A673 (cell line): Measurements from ENCODE around the gene HOMER1. TPM values are rescaled to one million over a fixed set of nuclear protein-coding genes. Genes with fewer than 3 reads are reported as not detected.

Experiments
- BruUV-seq: library from RNA; stranded (reverse); fragments of 400-500 nt; replicated peaks from 2 replicates; lab custom pipeline; 2021; lab: Mats Ljungman, UMichigan
- CTCF ChIA-PET: fragments of 300-600 bp; sonication (Branson Sonifier 250); formaldehyde crosslinking; loops from one replicate; lab custom pipeline; 2022; ENCODE audit warnings: antibody characterized with exemption; lab: Charles Lee
- POLR2A ChIA-PET: fragments of 300-600 bp; sonication (Branson Sonifier 250); formaldehyde crosslinking; loops from one replicate; lab custom pipeline; 2022; ENCODE audit warnings: antibody characterized with exemption; ENCODE audit not compliant: low non-redundant PET; lab: Charles Lee
- DNase-seq: peaks from one replicate; pipeline ENCODE4 v3.0.0-alpha.2; 2015; ENCODE audit warnings: low spot score
- H3K27ac ChIP-seq: fragments of 200-600 bp; sonication (generic); 2 replicates; pipeline ENCODE4 v1.5.1; 2016; ENCODE audit warnings: mixed run types, low read depth, mild to moderate bottlenecking, mixed read lengths, antibody characterized with exemption, low read length; ENCODE audit not compliant: poor library complexity, severe bottlenecking
- H3K27me3 ChIP-seq: fragments of 200-600 bp; sonication (generic); replicated peaks from 2 replicates; pipeline ENCODE4 v1.6.1; 2017; ENCODE audit warnings: mixed run types, low read depth, mild to moderate bottlenecking, mixed read lengths, antibody characterized with exemption, low read length; ENCODE audit not compliant: insufficient read depth, poor library complexity
- H3K36me3 ChIP-seq: fragments of 200-600 bp; sonication (generic); 2 replicates; pipeline ENCODE4 v1.6.1; 2016; ENCODE audit warnings: mixed run types, mild to moderate bottlenecking, mixed read lengths, antibody characterized with exemption, low read length; ENCODE audit not compliant: insufficient read depth, poor library complexity, severe bottlenecking
- H3K4me1 ChIP-seq: fragments of 200-600 bp; sonication (generic); 2 replicates; pipeline ENCODE4 v1.6.1; 2017; ENCODE audit warnings: mixed run types, mild to moderate bottlenecking, mixed read lengths, antibody characterized with exemption, low read length; ENCODE audit not compliant: insufficient read depth, poor library complexity, severe bottlenecking
- H3K4me3 ChIP-seq: fragments of 200-600 bp; sonication (generic); 2 replicates; pipeline ENCODE4 v1.5.1; 2016; ENCODE audit warnings: low read depth, mixed run types, mild to moderate bottlenecking, mixed read lengths, low read length; ENCODE audit not compliant: poor library complexity, severe bottlenecking
- H3K9me3 ChIP-seq: fragments of 200-600 bp; sonication (generic); 2 replicates; pipeline ENCODE4 v1.6.1; 2016; ENCODE audit warnings: mixed run types, low read depth, mild to moderate bottlenecking, mixed read lengths, antibody characterized with exemption, low read length; ENCODE audit not compliant: poor library complexity, severe bottlenecking
- EZH2 ChIP-seq: fragments of 200-600 bp; sonication (generic); IDR thresholded peaks from 2 replicates; pipeline ENCODE4 v1.6.1; 2017; ENCODE audit warnings: borderline replicate concordance, low read depth, mild to moderate bottlenecking, mixed read lengths, antibody characterized with exemption, low read length; ENCODE audit not compliant: poor library complexity, severe bottlenecking
- intact Hi-C: fragments of 100-400 bp; cut with micrococcal nuclease; formaldehyde crosslinking; loops from one replicate; pipeline ENCODE4 v1.10.0; 2022; ENCODE audit not compliant: unreplicated experiment
- total RNA-seq: library from RNA; stranded (reverse); gene quantifications from 2 replicates; pipeline ENCODE4 v1.2.3, GENCODE V29; 2021
- TF ChIP-seq, protein P1 (sequence below): fragments of 300-800, 200-600 bp; sonication (generic); conservative IDR thresholded peaks from 2 replicates; pipeline ENCODE4 v1.5.1; 2017; ENCODE audit warnings: low read depth, mild to moderate bottlenecking, antibody characterized with exemption, low read length, moderate library complexity, mixed read lengths

HOMER1 gene
- total RNA-seq, 1 experiment from 2014 or later = 34.0 TPM

DNA sequence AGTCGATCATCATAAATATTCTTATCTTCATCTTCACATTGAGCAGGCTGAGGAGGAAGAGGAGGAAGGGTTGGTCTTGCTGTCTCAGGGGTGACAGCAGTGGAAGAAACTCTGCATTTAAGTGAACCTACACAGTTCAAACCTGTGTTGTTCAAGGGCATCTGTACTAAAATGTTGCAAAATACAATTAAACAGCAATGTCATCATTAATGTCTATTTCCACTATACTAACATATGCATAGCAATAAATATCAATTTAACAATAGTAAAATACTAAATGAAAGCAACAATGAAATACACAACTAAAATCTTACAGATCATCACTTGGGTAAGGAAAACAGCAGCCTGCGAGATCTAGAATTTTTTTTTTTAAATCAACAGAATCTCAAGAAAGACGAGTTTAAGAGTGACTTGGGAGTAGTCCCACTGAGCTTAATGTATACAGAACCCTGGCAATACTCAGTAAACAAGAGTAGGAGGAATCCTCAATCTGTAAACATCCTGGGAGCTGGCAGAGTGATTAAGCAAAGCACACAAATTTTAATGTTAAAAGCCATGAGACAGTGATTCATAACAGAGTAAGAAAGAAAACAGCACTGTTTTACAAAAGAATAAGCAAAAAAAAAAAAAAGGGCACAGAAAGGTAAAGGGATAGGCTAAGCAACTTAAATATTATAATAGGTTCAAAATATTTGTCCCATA, 10.0 kb downstream of the HOMER1 start:
- Histone ChIP-seq H3K27me3 (no peaks in the 10 kb centered on the region), H3K4me1 (peaks cover 34% of the 10 kb centered on the region), H3K9me3 (no peaks in the 10 kb centered on the region), H3K4me3 (no peak overlapping the region), H3K36me3 (no peaks in the 10 kb centered on the region), H3K27ac (no peak overlapping the region)
- POLR2A ChIA-PET = interaction anchor here (0.6 kb wide), 1 partner anchor 814 kb away, joined by 3 read pairs; no protein-coding TSS in a partner anchor
- DNase-seq = no peak
- CTCF ChIA-PET = no interaction called here
- intact Hi-C loops = no loop called here
- no peak for TF ChIP-seq EZH2
- TF ChIP-seq, protein P1, sequence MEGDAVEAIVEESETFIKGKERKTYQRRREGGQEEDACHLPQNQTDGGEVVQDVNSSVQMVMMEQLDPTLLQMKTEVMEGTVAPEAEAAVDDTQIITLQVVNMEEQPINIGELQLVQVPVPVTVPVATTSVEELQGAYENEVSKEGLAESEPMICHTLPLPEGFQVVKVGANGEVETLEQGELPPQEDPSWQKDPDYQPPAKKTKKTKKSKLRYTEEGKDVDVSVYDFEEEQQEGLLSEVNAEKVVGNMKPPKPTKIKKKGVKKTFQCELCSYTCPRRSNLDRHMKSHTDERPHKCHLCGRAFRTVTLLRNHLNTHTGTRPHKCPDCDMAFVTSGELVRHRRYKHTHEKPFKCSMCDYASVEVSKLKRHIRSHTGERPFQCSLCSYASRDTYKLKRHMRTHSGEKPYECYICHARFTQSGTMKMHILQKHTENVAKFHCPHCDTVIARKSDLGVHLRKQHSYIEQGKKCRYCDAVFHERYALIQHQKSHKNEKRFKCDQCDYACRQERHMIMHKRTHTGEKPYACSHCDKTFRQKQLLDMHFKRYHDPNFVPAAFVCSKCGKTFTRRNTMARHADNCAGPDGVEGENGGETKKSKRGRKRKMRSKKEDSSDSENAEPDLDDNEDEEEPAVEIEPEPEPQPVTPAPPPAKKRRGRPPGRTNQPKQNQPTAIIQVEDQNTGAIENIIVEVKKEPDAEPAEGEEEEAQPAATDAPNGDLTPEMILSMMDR = no peak
- BruUV-seq = no TSS peak

DNA sequence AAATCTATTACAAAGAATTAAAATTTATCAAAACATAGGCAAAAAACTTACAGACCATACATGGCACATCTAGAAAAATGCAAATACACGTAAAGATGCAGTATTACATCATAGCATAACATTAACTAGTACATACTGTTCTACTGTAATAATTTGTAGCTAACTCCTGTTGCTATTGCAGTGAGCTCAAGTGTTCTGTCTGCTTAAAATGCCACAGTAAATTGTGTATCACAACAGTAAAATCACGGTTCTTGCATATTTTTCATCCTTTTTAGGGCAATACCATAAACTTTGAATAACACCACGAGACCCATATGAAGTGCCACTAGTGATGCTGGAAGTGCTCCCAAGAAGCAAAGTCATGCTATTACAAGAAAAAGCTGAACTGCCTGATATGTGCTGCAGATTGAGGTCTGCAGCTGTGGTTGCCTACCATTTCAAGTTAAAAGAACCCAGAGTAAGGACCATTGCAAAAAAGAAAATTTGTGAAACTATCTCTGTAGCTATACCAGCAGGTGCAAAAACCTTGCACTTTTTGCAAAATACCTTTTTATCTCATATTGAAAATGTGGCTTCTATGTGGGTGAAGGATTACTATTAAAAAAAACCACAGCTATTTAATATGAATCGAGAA, 14.2 kb downstream of the HOMER1 start:
- no peak for TF ChIP-seq EZH2
- TF ChIP-seq, protein P1 = no peak

DNA sequence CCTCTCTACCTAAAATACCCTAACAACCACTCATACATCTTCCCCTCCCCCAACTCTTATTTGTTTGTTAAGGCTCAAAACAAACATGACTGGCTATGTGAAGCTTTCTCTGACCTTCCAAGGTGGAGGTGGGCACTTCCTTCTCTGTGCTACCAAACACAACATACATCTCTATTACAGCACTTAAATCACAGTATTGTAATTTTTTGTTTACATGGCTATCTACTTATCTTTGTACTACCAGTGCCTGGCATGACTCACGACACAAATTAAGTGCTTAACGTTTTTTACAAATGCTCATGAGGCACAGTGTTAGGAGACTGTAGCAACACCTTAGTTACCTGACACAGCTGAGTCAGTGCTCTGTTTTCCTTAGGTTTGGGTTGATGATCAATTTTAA, 18.6 kb downstream of the HOMER1 start:
- BruUV-seq = no TSS peak
- Histone ChIP-seq H3K4me1 (no peaks in the 10 kb centered on the region), H3K27ac (no peak overlapping the region), H3K4me3 (no peak overlapping the region), H3K36me3 (no peaks in the 10 kb centered on the region), H3K27me3 (no peaks in the 10 kb centered on the region), H3K9me3 (no peaks in the 10 kb centered on the region)
- CTCF ChIA-PET = no interaction called here
- POLR2A ChIA-PET = no interaction called here
- no peak for TF ChIP-seq EZH2
- TF ChIP-seq, protein P1 = no peak
- intact Hi-C loops = no loop called here
- DNase-seq = no peak

More for the DNA sequence above, 14.2 kb downstream of the HOMER1 start:
- peaks cover 12% of the 10 kb centered on the region for H3K4me1 ChIP-seq
- intact Hi-C loops = no loop called here
- no TSS peak for BruUV-seq
- no peaks in the 10 kb centered on the region for H3K36me3 ChIP-seq
- ChIA-PET CTCF (interaction anchor here (0.7 kb wide), 1 partner anchor 90 kb away, joined by 3 read pairs; no protein-coding TSS in a partner anchor), POLR2A (no interaction called here)
- no peak for DNase-seq
- H3K27me3 ChIP-seq = no peaks in the 10 kb centered on the region
- H3K9me3 ChIP-seq = no peaks in the 10 kb centered on the region
- no peak overlapping the region for H3K27ac ChIP-seq
- H3K4me3 ChIP-seq = no peak overlapping the region
